Esophagus mucosa (tissue), 1 donor: Measurements from ENCODE around the gene KCNJ18. TPM values are rescaled to one million over a fixed set of nuclear protein-coding genes. Genes with fewer than 3 reads are reported as not detected.
"Not testable (repeated sequence)": the region's sequence is repeated elsewhere in the genome, so short reads cannot be mapped to it uniquely, and the experiment has no call there.

ENCODE experiments used
- ATAC-seq: fragments of 200-7000 bp; cut with Tn5 transposase; one replicate; pipeline ENCODE4 v1.9.1; 2020
- total RNA-seq: library from RNA; stranded (reverse); gene quantifications from one replicate; pipeline ENCODE4 v1.2.4, GENCODE V29; 2023
- donor health status: DM: yes; HTN: yes; CAD: no.

KCNJ18 gene
- total RNA-seq, 1 donor from 2014 or later, result not detected

DNA sequence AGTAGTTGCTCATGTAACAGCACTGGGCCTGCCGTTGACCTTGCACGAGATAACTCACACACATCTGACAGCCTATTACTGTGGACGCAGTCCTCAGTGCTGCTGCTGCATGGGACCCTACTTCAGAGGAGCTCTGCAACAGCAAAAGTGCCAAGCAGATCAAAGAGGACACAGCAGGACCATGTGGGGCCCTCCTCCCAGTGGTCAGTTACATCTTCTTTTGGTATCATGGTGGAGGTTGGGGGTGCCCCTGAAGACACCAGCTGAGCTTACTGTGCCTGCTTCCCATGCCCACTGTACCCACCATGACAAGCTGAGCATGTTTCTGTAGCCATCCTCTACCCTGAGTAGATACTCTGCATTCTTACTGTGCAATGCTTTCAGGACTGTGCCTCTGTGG is 41.6 kb downstream of the KCNJ18 start:
- ATAC-seq, result not testable (repeated sequence)

- ATAC-seq, result not testable (repeated sequence)
Measured at GRCh38 chr17:21735814-21736213, 43.5 kb downstream of the KCNJ18 start.

DNA sequence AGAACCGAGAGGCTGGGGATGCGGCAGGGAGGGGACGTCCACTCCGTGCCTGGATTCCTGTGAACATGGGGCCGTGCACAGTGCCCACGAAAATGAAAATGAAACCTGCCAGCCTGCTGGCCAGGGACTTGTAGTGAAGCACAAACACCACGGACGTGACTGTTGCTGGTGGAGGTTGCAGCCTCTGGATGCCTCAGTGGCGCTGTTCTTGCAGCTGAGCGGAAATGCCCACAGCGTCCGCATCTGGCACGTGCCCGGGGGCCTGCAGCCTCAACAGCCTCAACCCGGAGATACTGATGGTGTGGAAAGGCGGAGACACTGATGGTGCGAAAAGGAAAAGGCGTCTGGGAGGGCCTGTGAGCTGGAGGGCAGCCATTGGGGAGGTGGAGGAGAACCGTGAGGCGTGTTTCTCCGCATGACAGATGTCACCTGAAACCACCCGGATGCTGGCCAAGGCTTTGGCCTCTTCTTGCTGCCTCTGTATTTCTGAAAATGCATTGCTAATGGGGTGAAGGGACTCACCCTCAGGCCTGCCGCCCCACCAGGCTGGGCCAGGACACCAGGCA is 44.8 kb downstream of the KCNJ18 start:
- ATAC-seq, result not testable (repeated sequence)

- ATAC-seq, result not testable (repeated sequence)
Measured at GRCh38 chr17:21738241-21738640, 45.9 kb downstream of the KCNJ18 start.

DNA sequence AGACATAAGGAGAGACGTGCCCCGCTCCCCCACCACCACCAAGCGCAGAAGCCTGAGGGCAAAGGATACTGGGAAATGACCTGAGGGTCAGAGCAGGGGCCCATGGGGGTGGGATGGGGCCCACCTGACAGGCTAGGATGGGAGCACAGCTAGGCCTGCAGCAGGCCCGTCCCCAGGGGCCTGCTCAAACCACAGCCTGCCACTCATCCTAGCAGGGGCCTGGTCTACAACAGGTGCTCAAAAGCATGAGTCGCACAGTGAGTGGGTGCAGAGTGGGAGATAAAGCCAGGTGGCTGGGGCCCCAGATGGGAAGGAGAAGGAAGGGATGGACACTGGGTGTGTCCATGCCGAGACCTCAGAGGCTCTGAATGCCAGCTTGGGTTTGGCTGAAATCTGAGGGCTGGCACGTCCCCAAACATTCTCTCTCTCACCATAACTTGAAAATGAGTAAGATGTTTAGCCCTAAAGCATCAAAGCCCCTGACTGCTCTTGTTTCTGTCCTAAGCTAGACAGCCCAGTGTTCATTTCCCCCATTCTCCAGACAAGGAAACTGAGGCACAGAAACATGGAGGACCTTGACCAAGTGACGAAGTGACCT is 46.7 kb downstream of the KCNJ18 start:
- ATAC-seq, result not testable (repeated sequence)

GRCh38 chr17:21739485-21739884 is 47.2 kb downstream of the KCNJ18 start:
- ATAC-seq, result not testable (repeated sequence)

DNA sequence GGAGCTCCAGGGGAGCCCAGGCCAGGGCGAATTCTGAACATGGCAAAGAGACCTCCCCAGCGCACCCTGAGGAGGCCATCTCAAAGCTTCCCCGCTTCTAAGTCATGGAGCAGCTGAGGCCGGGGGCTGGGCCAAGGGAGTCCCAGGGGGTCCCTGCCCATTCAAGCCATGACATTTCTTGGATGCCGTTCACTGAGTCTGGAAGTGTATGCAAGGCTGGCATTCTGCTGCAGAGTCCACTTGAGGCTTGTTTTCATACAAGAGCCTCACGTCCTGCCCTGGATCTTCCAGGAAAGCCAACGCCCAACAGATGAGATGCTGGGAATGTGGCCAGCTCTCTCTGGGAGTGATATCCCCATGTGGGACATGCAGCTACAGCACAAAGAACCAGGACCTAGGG is 48.5 kb downstream of the KCNJ18 start:
- not testable (repeated sequence) for ATAC-seq

DNA sequence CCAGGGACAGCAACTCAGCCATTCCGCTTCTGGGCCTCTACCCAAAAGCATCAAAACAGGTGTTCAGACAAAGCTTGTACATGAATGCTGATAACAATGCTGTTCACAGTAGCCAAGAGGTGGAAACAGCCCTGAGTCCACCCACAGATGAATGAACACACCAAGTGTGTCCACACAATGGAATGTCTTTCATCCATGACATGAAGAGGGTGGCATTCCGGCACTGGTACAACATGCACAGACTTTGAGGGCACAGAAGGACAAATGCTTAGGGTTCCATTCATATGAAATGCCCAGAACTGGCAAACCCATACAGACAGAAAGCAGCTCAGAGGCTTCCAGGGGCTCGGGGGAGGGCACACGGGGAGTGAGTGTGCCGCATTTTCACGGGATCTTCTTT is 49.2 kb downstream of the KCNJ18 start:
- not testable (repeated sequence) for ATAC-seq

DNA sequence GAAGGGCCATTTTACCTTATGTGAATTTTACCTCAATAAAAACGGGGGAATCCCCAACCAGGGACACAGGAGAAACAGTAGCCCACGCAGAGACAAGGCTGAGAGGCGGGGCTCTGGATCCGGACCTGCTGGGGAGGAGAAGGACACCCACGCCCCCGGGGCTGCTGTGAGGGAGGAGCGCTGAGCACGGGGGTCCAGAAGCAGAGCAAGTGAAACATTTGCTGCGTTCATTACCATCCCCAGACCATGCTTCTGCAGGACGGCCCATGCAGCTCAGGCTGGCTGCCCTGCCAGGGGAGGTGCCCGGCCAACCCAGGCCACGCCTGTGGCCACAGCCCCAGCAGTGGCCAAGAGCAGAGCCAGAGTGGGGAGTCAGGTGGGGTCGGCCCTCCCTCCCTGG is 50.0 kb downstream of the KCNJ18 start:
- ATAC-seq, result no peak

DNA sequence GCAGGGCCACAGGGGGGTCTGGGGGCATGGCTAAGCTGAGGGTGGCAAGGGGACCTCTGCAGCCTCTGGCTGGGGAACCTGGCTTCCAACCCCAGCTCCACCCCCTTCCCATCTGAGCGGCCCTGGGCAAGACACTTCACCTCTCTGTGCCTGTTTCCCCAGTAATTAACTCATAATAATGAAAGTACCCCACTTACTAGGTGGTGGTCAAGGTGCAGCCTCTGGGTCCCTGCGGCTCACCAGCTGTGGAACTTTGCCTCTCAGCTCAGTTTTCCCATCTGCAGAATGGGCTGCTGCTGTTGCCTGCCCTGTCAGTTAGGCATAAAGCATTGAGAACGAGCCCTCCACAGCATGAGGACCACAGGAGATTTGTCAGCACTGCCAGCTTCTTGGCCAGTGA is 51.8 kb downstream of the KCNJ18 start:
- not testable (repeated sequence) for ATAC-seq

- ATAC-seq, result not testable (repeated sequence)
Measured at GRCh38 chr17:21744621-21745020, 52.3 kb downstream of the KCNJ18 start.

GRCh38 chr17:21745385-21746054 is 53.2 kb downstream of the KCNJ18 start:
- not testable (repeated sequence) for ATAC-seq

DNA sequence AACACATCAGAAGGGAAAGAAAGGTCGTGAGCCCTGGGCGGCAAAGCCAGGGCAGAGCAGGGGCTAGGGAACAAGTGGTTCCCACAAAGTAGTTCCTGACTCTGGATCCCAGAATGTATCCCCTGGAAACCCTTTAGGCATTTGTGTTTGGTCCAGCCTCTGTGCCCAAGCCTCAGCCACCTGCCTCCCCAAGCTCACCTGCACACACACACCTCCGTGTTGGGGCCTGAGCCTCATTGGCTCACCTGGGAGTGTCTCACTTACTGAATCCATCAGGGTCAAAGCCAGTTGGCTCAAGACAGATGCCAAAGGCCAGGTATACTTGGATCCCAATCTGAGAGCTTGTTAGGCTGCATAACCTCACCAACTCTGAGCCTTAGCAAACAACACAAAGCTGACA is 54.1 kb downstream of the KCNJ18 start:
- ATAC-seq, result not testable (repeated sequence)

- not testable (repeated sequence) for ATAC-seq
Measured at GRCh38 chr17:21747195-21747915, 55.0 kb downstream of the KCNJ18 start.

GRCh38 chr17:21748686-21749085 is 56.4 kb downstream of the KCNJ18 start:
- ATAC-seq, result not testable (repeated sequence)

DNA sequence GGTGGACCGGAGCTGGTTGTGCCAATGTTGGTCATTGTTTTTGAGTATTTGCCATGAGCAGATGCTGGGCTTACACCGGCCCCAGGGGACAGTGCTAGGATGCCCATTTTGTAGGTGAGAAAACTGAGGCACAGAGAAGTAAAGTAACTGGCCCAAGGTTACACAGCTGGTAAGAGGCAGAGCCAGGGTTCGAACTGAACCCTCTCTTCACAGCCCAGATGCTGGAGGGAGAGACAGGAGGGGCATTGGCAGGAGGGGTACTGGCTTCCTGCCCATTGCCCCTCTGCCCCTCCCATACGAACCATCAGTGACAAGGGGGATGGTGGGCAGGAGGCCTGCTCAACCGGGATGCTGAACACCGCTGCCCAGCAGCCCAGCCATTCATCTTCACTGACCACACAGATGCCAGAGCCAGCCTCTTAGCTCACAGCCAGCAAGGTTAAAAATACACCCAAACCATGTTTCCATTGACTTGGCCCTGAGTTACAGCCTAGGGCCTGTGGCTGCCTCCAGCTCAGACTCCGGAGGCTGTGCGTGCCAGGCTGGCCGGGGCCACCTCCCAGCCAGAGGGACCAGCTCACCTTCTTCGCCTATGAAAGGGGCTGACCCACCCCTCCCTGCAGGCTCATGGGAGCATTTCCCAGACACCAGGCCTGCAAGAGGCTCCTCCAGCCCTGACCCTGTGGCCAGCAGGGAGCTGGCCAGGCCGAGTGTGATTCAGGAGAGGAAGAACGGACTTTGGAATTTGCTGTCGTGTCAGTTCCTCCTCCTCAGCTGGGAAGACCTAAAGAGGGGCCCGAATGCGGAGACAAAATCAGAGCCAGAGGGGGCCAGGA is 57.6 kb downstream of the KCNJ18 start:
- ATAC-seq, result not testable (repeated sequence)

DNA sequence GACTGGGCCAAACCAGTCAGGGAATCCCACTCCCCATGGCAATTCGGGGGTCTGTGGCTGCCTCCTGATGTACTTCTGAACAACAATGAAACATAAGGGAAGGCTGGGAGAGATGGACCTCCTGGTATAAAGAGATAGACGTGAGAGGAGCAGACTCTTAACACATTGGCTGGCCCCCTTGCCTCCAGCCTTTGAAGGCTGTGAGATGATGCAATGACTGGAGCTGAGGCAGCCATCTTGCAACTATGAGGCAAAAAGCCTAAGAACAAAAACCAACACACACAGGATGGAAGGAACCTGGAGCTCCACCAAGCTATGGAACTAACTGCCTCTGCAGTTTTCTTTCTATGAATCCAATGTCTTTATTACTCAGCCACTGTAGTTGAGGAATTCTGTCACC is 58.8 kb downstream of the KCNJ18 start:
- not testable (repeated sequence) for ATAC-seq
